Right cardiac atrium (tissue), 5 donors: ENCODE data around the gene FKBP8. TPM values are rescaled to one million over a fixed set of nuclear protein-coding genes. Genes with fewer than 3 reads are reported as not detected.
"Not testable (repeated sequence)": the region's sequence is repeated elsewhere in the genome, so short reads cannot be mapped to it uniquely, and the experiment has no call there.

ENCODE experiments used
- ATAC-seq, 2 donors: fragments of 200-7000 bp; cut with Tn5 transposase; one replicate each; pipeline versions ENCODE4 v1.8.0 to v1.9.1; 2020; ENCODE audit warnings: moderate library complexity in 2 of 2, mild to moderate bottlenecking in 1 of 2
- DNase-seq, 3 donors: peaks; one replicate each; pipeline ENCODE4 v3.0.0-alpha.2; 2020
- H3K27ac ChIP-seq: one replicate; pipeline ENCODE4 v1.5.1; 2013; ENCODE audit warnings: mild to moderate bottlenecking, low read length, control low read depth, moderate library complexity
- H3K27me3 ChIP-seq: one replicate; pipeline ENCODE4 v1.6.1; 2013; ENCODE audit not compliant: control insufficient read depth, insufficient read depth
- H3K4me1 ChIP-seq: one replicate; pipeline ENCODE4 v1.6.1; 2013; ENCODE audit warnings: low read length; ENCODE audit not compliant: control insufficient read depth, insufficient read depth
- H3K4me3 ChIP-seq: one replicate; pipeline ENCODE4 v1.5.1; 2013; ENCODE audit warnings: low read length, control low read depth
- H3K9me3 ChIP-seq: one replicate; pipeline ENCODE4 v1.6.1; 2013; ENCODE audit warnings: low read length; ENCODE audit not compliant: control insufficient read depth
- WGBS: extraction: QIAGEN DNeasy Blood & Tissue Kit; methylation state at CpG from one replicate; pipeline ENCODE4 v1.1.7; 2013; 5-methylcytosine and 5-hydroxymethylcytosine counted together
- intact Hi-C, 4 donors: fragments of 100-400 bp; cut with DNase I; formaldehyde crosslinking; loops; one replicate each; pipeline versions ENCODE4 v1.11.0 to v1.14.0; 2022 to 2023
- long read RNA-seq, 4 donors: library from polyadenylated mRNA; unstranded; transcript quantifications; one replicate each; pipeline ENCODE4 v2.0.0, GENCODE V29; 2020 to 2021
- polyA plus RNA-seq: library from polyadenylated mRNA; stranded (reverse); fragments of 200-250 nt; gene quantifications from one replicate; pipeline ENCODE4 v1.2.3, GENCODE V29; 2013
- total RNA-seq, 4 donors: library from RNA; stranded (reverse); fragmentation: NEBNext Ultra II Directional; extraction: Animal tissue kit (Norgen Biotek cat#: 25700); gene quantifications; one replicate each; pipeline ENCODE4 v1.2.1, GENCODE V29; 2021
- donor health status: healthy with polysubstance abuse.
- donor health status: DM: no; HTN: yes; CAD: no.
- donor health status: DM: no; HTN: no; CAD: no.
- donor health status: DM: no; HTN: yes; CAD: no; lungs with severe emphysema.
- donor health status: DM: yes; HTN: yes; CAD: no.

Gene FKBP8
- total RNA-seq: 100 to 1,000 TPM; 204 to 236 (median 213) TPM
- 285 TPM for polyA plus RNA-seq
- long read RNA-seq, donor 1, transcript FKBP8-209 (9 exons, 1,781 nt): minor isoform, 9 of 808 reads
- long read RNA-seq, donor 1, transcript FKBP8-201 (9 exons, 1,710 nt): minor isoform, 333 of 808 reads
- long read RNA-seq, donor 1, transcript FKBP8-213 (9 exons, 1,849 nt): major isoform, 357 of 808 reads
- long read RNA-seq, donor 1, partial matches to known transcripts: 74 of 808 reads
- long read RNA-seq, donor 1, other reads (novel, unspliced or antisense): 33 of 808 reads
- long read RNA-seq, donor 2, transcript FKBP8-213 (9 exons, 1,849 nt): major isoform, 161 of 339 reads
- long read RNA-seq, donor 2, transcript FKBP8-201 (9 exons, 1,710 nt): minor isoform, 136 of 339 reads
- long read RNA-seq, donor 2, partial matches to known transcripts: 23 of 339 reads
- long read RNA-seq, donor 2, other reads (novel, unspliced or antisense): 14 of 339 reads
- long read RNA-seq, donor 3, transcript FKBP8-201 (9 exons, 1,710 nt): minor isoform, 25 of 100 reads
- long read RNA-seq, donor 3, transcript FKBP8-213 (9 exons, 1,849 nt): major isoform, 35 of 100 reads
- long read RNA-seq, donor 3, partial matches to known transcripts: 32 of 100 reads
- long read RNA-seq, donor 3, other reads (novel, unspliced or antisense): 7 of 100 reads
- long read RNA-seq, donor 4, transcript FKBP8-213 (9 exons, 1,849 nt): major isoform, 210 of 437 reads
- long read RNA-seq, donor 4, transcript FKBP8-201 (9 exons, 1,710 nt): minor isoform, 170 of 437 reads
- long read RNA-seq, donor 4, transcript FKBP8-209 (9 exons, 1,781 nt): minor isoform, 5 of 437 reads
- long read RNA-seq, donor 4, partial matches to known transcripts: 28 of 437 reads
- long read RNA-seq, donor 4, other reads (novel, unspliced or antisense): 21 of 437 reads

DNA sequence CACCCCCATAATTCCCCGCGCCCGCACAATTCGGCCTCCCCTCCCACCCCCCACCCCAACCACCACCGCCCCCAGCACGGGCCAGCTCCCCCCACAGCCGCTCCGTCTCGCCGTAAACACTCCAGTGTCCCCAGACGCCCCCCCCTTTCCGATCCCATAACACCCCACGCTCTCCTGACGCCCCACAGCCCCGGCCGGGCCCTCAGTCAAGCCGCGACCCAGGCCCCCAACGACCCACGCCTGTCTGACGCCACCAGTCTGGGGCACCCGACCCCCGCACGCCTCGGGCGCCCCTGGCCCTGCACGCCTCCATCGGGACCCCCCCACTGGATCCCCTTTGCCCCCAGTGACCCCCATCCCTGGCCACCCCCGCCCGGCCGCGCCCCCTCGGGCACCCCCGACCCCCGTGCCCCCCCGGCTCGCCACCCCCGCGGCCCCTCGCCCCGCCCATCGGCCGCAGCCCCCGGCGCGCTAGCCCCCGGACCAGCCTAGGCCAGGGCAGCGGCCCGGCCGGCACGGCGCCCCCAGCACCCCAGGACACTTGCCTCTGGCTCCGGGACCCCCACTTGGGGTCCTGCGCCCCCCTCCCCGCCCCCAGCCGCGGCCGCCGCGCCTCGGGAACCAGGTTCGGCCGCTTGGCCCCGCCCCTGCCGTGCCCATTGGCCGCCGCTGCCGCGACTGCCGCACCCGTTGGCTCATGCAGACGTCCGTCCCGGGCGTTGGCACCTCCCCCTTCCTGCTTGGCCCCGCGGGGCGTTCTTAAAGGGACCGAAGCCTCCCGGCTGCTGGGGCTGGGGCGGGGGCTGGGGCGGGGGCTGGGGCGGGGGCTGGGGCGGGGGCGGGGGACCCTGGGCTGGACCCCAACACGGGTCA lies at the start of gene FKBP8:
Gene FKBP8, minus strand, starts transcription at position 633 of the 873 bp plus-strand sequence. CDS start 1,603 bp downstream, outside the sequence.
- peaks cover 3% of the 10 kb centered on the region for H3K4me1 ChIP-seq
- no peaks in the 10 kb centered on the region for H3K27me3 ChIP-seq
- H3K9me3 ChIP-seq: no peaks in the 10 kb centered on the region
- ATAC-seq (peak; percentile 97 to 99), DNase-seq (peak; percentile 94 to 98 (median 98))
- peak within 1 kb of the TSS; percentile 91 for H3K27ac ChIP-seq
- 1% methylated on average over 86 of the region's 86 CpGs for WGBS
- H3K4me3 ChIP-seq: peak within 1 kb of the TSS; percentile 88
- intact Hi-C loops: no loop called here

DNA sequence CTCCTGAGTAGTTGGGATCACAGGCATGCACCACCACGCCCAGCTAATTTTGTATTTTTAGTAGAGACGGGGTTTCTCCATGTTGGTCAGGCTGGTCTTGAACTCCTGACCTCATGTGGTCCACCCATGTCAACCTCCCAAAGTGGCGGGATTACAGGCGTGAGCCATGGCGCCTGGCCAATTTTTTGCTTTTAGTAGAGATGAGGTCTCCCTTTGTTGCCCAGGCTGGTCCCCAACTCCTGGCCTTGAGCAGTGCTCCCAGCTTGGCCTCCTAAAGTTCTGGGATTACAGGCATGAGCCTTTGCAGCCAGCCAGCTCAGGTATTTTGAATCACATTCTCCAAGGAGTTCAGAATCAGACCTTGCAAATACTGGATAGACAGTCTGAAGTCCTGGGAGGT lies 49.4 kb upstream of the FKBP8 start:
- not testable (repeated sequence) for H3K4me3 ChIP-seq, H3K4me1 ChIP-seq, H3K27me3 ChIP-seq, H3K9me3 ChIP-seq, H3K27ac ChIP-seq, ATAC-seq
- WGBS: 80% methylated on average over 5 of the region's 5 CpGs
- peak in 1 of 3 donors; percentile 33 for DNase-seq
- intact Hi-C loops: loop anchor here (5.0 to 10.0 kb wide), 2 partner anchors 82 to 255 kb away; no protein-coding TSS in a partner anchor

DNA sequence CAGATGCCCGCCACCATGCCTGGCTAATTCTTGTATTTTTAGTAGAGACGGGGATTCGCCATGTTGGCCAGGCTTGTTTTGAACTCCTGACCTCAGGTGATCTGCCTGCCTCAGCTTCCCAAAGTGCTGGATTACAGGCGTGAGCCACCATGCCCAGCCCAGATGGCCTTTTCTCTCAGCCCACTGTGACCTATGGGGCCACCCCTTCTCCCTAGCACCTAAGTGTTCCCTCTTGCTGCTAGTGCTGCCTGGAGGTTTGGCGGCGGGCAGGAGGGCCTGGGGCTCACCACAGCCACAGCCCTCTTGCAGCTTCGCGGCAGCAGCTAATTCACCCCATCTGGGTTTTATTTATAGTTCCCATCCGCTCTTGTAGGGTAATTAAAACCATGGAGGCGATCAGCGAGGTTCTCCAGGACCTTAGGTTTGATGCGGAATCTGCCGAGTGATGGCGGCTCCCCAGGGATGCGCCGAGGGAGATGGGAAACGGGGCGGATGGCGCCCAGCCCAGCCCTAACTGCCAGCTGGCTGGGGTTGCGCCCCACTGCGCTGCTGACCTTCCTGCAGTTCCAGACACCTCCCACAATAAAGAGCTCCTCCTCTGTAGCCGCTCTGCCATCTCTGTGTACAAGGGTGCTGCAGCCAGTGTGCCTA lies 48.5 kb upstream of the FKBP8 start:
- DNase-seq (peak in 1 of 3 donors; percentile 41), ATAC-seq (no peak)
- intact Hi-C loops: loop anchor here (5.0 to 10.0 kb wide), 2 partner anchors 83 to 255 kb away; no protein-coding TSS in a partner anchor
- H3K4me1 ChIP-seq: peaks cover 5% of the 10 kb centered on the region
- no peak overlapping the region for H3K27ac ChIP-seq
- H3K4me3 ChIP-seq: no peak overlapping the region
- WGBS: 92% methylated on average over 22 of the region's 22 CpGs
- H3K27me3 ChIP-seq: no peaks in the 10 kb centered on the region
- H3K9me3 ChIP-seq: no peaks in the 10 kb centered on the region

DNA sequence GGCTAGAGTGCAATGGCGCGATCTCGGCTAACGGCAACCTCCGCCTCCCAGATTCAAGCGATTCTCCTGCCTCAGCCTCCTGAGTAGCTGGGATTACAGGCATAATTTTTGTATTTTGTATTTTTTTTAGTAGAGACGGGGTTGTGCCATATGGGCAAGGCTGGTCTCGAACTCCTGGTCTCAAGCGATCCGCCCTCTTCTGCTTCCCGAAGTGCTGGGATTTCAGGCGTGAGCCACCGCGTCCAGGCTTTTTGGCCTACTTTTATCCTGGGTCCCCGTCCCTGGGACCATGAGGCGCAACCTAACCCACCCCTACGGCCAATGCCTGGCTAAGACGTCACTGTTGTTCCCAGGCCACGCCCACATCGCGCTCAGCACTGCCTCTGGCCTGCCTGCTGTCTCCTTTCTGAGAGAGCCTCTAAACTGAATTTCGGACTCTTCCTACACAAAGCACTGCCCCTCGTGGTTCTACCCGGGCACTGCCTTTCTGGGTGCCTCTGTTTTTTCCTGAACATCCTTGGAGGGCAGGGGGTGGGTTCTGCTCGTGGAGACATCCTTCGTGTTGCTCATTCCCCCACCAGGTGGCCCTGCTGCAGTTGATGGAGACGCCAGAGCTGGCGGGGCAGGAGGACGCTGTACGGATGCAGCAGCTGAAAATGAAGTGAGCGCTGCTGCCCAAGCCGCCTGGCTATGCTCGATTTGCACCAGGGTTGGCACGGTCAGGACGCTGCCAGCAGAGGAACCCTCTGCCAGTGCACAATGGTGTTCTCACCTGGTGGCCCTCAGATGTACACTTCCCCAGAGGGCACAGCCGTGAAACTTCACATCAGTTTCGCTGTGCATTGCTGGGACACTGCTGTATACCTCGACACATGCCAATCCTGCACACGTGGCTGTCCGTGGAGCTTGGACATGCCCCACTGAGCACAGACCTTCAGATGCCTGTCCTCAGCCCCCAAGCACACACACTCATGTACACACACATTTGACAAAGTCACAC lies 47.2 kb upstream of the FKBP8 start:
- WGBS: 75% methylated on average over 40 of the region's 40 CpGs
- Histone ChIP-seq H3K4me1 (peaks cover 5% of the 10 kb centered on the region), H3K9me3 (no peaks in the 10 kb centered on the region), H3K4me3 (no peak overlapping the region), H3K27ac (no peak overlapping the region), H3K27me3 (no peaks in the 10 kb centered on the region)
- peak in 2 of 3 donors; percentile 76 to 78 for DNase-seq
- no peak for ATAC-seq
- intact Hi-C loops: loop anchor here (5.0 to 10.0 kb wide), 2 partner anchors 84 to 257 kb away; no protein-coding TSS in a partner anchor

DNA sequence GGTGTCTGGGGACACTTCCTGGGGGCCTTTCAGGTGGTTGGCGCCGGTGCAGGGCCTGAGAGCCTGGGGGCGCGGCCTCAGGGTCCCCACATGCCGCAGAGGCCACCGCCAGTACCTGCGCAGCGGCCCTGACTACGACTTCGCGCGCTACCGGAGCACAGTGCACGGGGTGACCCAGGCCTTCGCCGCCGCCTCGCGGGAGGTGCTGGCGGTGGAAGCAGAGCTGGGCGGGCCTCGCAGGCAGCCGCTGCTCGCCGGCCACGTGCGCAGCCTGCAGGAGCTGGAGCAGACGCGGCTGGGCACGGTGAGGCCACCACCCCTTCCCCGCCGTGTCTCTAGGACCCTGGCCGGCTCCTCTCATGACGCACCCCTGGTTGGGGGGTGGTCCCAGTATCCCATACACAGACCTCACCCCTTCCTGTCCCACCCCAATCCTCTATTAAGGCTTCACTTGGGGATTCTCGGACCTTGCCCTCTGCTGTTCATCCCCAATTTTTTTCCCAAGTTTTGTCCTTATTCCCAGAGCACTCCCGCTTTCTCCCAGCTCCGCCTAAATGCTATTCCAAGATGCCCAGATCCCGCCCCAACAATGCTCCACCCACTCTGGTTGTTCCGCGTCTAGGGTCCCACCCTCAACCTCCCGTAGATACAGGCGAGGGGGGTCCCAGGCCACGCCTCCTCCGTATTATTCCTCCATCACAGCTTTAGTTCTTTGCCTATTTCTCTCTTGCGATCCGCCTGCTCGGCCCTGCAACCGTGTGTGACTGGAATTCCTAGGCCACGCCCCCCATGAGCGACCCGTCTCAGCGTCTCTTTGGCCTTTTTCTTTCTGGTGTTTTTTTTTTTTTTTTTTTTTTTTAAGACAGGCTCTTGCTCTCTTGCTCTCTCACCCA lies 46.3 kb upstream of the FKBP8 start:
- Histone ChIP-seq H3K4me1 (peaks cover 5% of the 10 kb centered on the region), H3K27me3 (no peaks in the 10 kb centered on the region), H3K4me3 (peak overlapping the region; percentile 51), H3K9me3 (no peaks in the 10 kb centered on the region), H3K27ac (peak overlapping the region; percentile 76)
- intact Hi-C loops: loop anchor here (5.0 to 10.0 kb wide), 3 partner anchors 85 to 258 kb away; no protein-coding TSS in a partner anchor
- WGBS: 10% methylated on average over 52 of the region's 52 CpGs
- DNase-seq: peak; percentile 75 to 88 (median 87)
- ATAC-seq: peak; percentile 68 to 70

DNA sequence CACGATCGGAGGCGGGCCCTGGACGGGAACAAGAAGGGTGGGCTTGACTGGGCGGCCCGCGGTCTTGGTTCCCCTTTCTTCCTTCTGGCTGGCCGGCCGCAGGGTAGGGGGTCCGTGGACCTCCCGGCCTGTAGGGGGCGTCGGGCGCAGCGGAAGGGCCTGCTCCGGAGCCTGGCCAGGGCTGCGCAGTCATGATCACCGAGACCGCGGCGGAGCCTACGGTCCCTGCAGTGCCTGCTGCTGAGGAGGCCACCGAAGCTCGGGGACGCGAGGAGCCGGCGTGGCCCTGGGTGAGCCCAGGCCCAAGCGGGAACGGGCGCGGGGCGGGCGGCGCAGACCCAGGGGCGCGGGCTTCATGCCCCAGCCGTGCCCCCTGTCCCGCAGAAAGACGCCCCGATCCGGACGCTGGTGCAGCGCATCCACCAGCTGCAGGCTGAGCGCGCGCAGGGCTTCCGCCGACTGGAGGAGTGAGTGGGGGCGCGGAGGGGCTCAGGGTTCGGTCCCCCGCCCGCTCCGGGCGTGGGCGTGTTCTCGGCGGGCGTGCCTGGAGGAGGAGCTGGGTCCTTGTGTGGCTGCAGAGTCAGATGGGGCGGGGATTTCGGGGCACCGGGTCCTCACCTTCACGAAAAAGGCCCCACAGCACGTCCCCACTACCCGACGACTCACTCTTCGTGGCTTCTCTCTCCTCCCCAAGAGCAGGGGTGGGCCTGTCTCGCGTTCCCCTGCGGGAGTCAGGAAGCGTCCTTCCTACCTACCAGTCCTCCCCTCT lies 45.4 kb upstream of the FKBP8 start, which contains the start of gene REX1BD:
Gene REX1BD, plus strand, starts transcription at position 188 of the 769 bp plus-strand sequence. Its CDS starts 4 bp downstream, at position 192.
- ATAC-seq: peak; percentile 93
- peaks cover 5% of the 10 kb centered on the region for H3K4me1 ChIP-seq
- no peaks in the 10 kb centered on the region for H3K9me3 ChIP-seq
- under 1% methylated on average over 72 of the region's 72 CpGs for WGBS
- H3K4me3 ChIP-seq: peak within 1 kb of the TSS; percentile 51
- intact Hi-C loops: loop anchor here in 2 of 4 donors (5.0 to 10.0 kb wide), 2 partner anchors 124 to 259 kb away; no protein-coding TSS in a partner anchor
- H3K27ac ChIP-seq: peak within 1 kb of the TSS; percentile 76
- peak; percentile 90 to 96 (median 96) for DNase-seq
- no peaks in the 10 kb centered on the region for H3K27me3 ChIP-seq

DNA sequence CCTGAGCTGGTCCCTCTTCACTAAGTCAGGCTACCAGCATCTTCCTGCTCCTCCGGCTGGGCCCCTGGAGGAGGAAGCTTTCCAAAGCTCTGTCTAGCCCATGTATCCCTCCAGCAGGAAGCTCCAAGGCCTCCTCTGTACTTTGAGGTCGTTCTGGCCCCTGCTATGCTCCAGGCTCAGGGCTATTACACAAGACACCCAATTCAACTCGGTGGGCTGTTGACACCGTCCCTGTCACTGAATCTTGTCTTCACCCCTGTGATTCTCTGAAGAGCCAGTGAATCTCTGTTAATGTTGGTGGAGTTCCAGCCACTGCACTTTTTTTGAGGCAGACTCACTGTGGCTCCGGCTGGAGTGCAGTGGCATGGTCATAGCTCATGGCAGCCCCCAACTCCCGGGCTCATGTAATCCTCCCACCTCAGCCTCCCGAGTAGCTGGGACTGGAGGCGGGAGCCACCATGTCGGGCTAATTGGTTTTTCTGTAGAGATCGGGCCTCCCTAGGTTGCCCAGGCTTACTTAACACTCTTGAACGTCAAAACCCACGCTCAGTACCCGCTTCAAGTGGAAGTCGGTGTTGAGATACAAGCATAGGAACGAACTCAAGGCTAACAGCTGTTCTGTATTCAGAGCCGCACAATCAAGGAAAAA lies 44.7 kb upstream of the FKBP8 start:
- Histone ChIP-seq H3K4me1 (peaks cover 5% of the 10 kb centered on the region), H3K9me3 (no peaks in the 10 kb centered on the region), H3K27me3 (no peaks in the 10 kb centered on the region), H3K4me3 (peak overlapping the region; percentile 51), H3K27ac (peak overlapping the region; percentile 76)
- ATAC-seq: no peak
- peak in 1 of 3 donors; percentile 14 for DNase-seq
- intact Hi-C loops: loop anchor here in 2 of 4 donors (5.0 to 10.0 kb wide), 2 partner anchors 123 to 259 kb away; no protein-coding TSS in a partner anchor
- 24% methylated on average over 16 of the region's 16 CpGs for WGBS
